Endothelial cell of umbilical vein (primary cell): ENCODE results near the gene PTGFRN. TPM values are rescaled to one million over a fixed set of nuclear protein-coding genes. Genes with fewer than 3 reads are reported as not detected.

ENCODE experiments used
- BruUV-seq: library from RNA; stranded (reverse); fragments of 400-500 nt; replicated peaks from 2 replicates; lab custom pipeline; 2021; lab: Mats Ljungman, UMichigan
- CTCF ChIA-PET: fragments of 300-600, 350-600 bp; sonication (Branson Sonifier 250); formaldehyde crosslinking; loops from one replicate; lab custom pipeline; 2021; ENCODE audit warnings: antibody characterized with exemption, inconsistent platforms; lab: Charles Lee
- POLR2A ChIA-PET: fragments of 300-600, 350-600 bp; sonication (Branson Sonifier 250); formaldehyde crosslinking; loops from one replicate; lab custom pipeline; 2021; ENCODE audit warnings: antibody characterized with exemption, inconsistent platforms; lab: Charles Lee
- DNase-seq: peaks from one replicate; pipeline ENCODE4 v3.0.0-alpha.2; 2011; ENCODE audit warnings: low read depth, low spot score
- FAIRE-seq: peaks from 2 replicates; lab custom pipeline; 2011; peaks lifted over from hg19 to GRCh38; lab: Jason Lieb, UNC
- H2AFZ ChIP-seq: 2 replicates; pipeline ENCODE4 v1.6.0; 2012; ENCODE audit warnings: low read depth, low read length, control low read depth, inconsistent platforms
- H3K27ac ChIP-seq: 2 replicates; pipeline ENCODE4 v1.5.1; 2011; ENCODE audit warnings: low read depth, mild to moderate bottlenecking, control low read depth, low read length, moderate library complexity; ENCODE audit not compliant: insufficient read depth
- H3K27me3 ChIP-seq, 2 experiments: 2 replicates each; pipeline versions ENCODE4 v1.6.0 to v1.6.1; 2011; ENCODE audit warnings: low read length in 2 of 2, mixed read lengths in 1 of 2; ENCODE audit not compliant: control insufficient read depth in 2 of 2, insufficient read depth in 2 of 2
- H3K36me3 ChIP-seq, 2 experiments: 2 replicates in 1 of 2; 3 replicates in 1 of 2; pipeline ENCODE4 v1.5.1; 2011; ENCODE audit warnings: low read length in 2 of 2, mild to moderate bottlenecking in 1 of 2, moderate library complexity in 1 of 2; ENCODE audit not compliant: control insufficient read depth in 2 of 2, insufficient read depth in 2 of 2; ENCODE audit errors: extremely low read depth in 1 of 2
- H3K4me1 ChIP-seq: 3 replicates; pipeline ENCODE4 v1.5.1; 2011; ENCODE audit warnings: mild to moderate bottlenecking, low read length; ENCODE audit not compliant: control insufficient read depth, insufficient read depth; ENCODE audit errors: extremely low read depth
- H3K4me2 ChIP-seq: 2 replicates; pipeline ENCODE4 v1.6.1; 2011; ENCODE audit warnings: low read length, control low read depth, mixed read lengths; ENCODE audit not compliant: insufficient read depth
- H3K4me3 ChIP-seq, 3 experiments: fragments of 200-600 bp in 1 of 3; sonication (generic), shearing (Covaris generic) in 1 of 3; replicated peaks in 1 of 3; 2 replicates each; pipeline ENCODE4 v1.5.1; 2011 to 2016; ENCODE audit warnings: control low read depth in 3 of 3, low read length in 3 of 3, mild to moderate bottlenecking in 2 of 3, inconsistent platforms in 1 of 3, low read depth in 1 of 3, moderate library complexity in 1 of 3; ENCODE audit not compliant: insufficient read depth in 1 of 3
- H3K79me2 ChIP-seq: 2 replicates; pipeline ENCODE4 v1.6.0; 2012; ENCODE audit warnings: low read length, inconsistent platforms; ENCODE audit not compliant: control insufficient read depth, insufficient read depth
- H3K9ac ChIP-seq: replicated peaks from 2 replicates; pipeline ENCODE3; 2011; ENCODE audit warnings: low read length, control low read depth; ENCODE audit not compliant: insufficient read depth; ENCODE audit errors: extremely low read depth
- H3K9me1 ChIP-seq: replicated peaks from 3 replicates; pipeline ENCODE4 v1.6.0; 2011; ENCODE audit warnings: mild to moderate bottlenecking, low read length; ENCODE audit not compliant: control insufficient read depth, insufficient read depth; ENCODE audit errors: extremely low read depth
- H3K9me3 ChIP-seq: replicated peaks from 2 replicates; pipeline ENCODE4 v1.5.1; 2012; ENCODE audit warnings: low read length, inconsistent platforms; ENCODE audit not compliant: control insufficient read depth, insufficient read depth
- H4K20me1 ChIP-seq: replicated peaks from 2 replicates; pipeline ENCODE3; 2011; ENCODE audit warnings: mild to moderate bottlenecking, low read length; ENCODE audit not compliant: control insufficient read depth, insufficient read depth; ENCODE audit errors: extremely low read depth
- CTCF ChIP-seq, 2 donors: IDR thresholded peaks; 1 replicate in 1 of 2; 2 replicates in 1 of 2; pipeline ENCODE4 v1.5.1; 2011; ENCODE audit warnings: low read length in 2 of 2, mild to moderate bottlenecking in 2 of 2, moderate library complexity in 2 of 2, control low read depth in 1 of 2, inconsistent platforms in 1 of 2, low read depth in 1 of 2; ENCODE audit not compliant: insufficient read depth in 1 of 2; ENCODE audit errors: extremely low read depth in 1 of 2
- EZH2 ChIP-seq: IDR thresholded peaks from 2 replicates; pipeline ENCODE4 v1.6.1; 2012; ENCODE audit warnings: borderline replicate concordance, low read depth, mild to moderate bottlenecking, moderate library complexity, low read length, inconsistent platforms; ENCODE audit not compliant: severe bottlenecking
- FOS ChIP-seq: IDR thresholded peaks from 2 replicates; pipeline ENCODE4 v1.6.1; 2011; ENCODE audit warnings: mild to moderate bottlenecking, low read length, moderate library complexity, borderline replicate concordance; ENCODE audit not compliant: insufficient read depth
- GATA2 ChIP-seq: IDR thresholded peaks from 2 replicates; pipeline ENCODE4 v1.7.0; 2011; ENCODE audit warnings: low read depth, mild to moderate bottlenecking, moderate library complexity, mixed read lengths, low read length; ENCODE audit not compliant: insufficient read length, insufficient read depth
- JUN ChIP-seq: IDR thresholded peaks from 2 replicates; pipeline ENCODE4 v1.6.1; 2011; ENCODE audit warnings: borderline replicate concordance, low read depth; ENCODE audit not compliant: insufficient read length, insufficient read depth
- MAX ChIP-seq: IDR thresholded peaks from 2 replicates; pipeline ENCODE4 v1.6.1; 2011; ENCODE audit not compliant: insufficient read depth, insufficient read length
- MYC ChIP-seq: IDR thresholded peaks from one replicate; pipeline ENCODE4 v1.6.1; 2011; ENCODE audit warnings: mild to moderate bottlenecking, low read depth, low read length
- POLR2A ChIP-seq: IDR thresholded peaks from 2 replicates; pipeline ENCODE4 v1.6.1; 2012; ENCODE audit warnings: low read depth, mild to moderate bottlenecking, control low read depth, low read length
- POLR2AphosphoS5 ChIP-seq: IDR thresholded peaks from 2 replicates; pipeline ENCODE4 v1.6.1; 2012; ENCODE audit warnings: low read depth, mild to moderate bottlenecking, control low read depth, low read length, moderate library complexity; ENCODE audit not compliant: insufficient read depth
- dilution Hi-C: fragments of 300-500 bp; cut with MboI; formaldehyde crosslinking; loops from one replicate; pipeline ENCODE4 v1.15.0; 2019; ENCODE audit warnings: low sequenced_read_pairs; ENCODE audit not compliant: extremely low pct_ligation_motif_present
- intact Hi-C: fragments of 100-400 bp; cut with micrococcal nuclease; formaldehyde crosslinking; loops from one replicate; pipeline ENCODE4 v1.10.0; 2022
- polyA plus RNA-seq, 4 experiments: library from polyadenylated mRNA; depleted of rRNA in 3 of 4; stranded (reverse) in 3 of 4; unstranded in 1 of 4; fragments of >200 nt; gene quantifications; 2 replicates each; pipeline versions ENCODE4 v1.2.1 to v1.2.3, GENCODE V29; 2011 to 2012; ENCODE audit warnings: missing spikeins in 1 of 4
- total RNA-seq: library from RNA; stranded (reverse); gene quantifications from 2 replicates; pipeline ENCODE4 v1.2.3, GENCODE V29; 2021

PTGFRN gene
- total and polyA plus RNA-seq, 2 donors (not counting 3 experiments of a cell fraction or from before 2014, with no cell fraction given), result 39.6 to 60.7 TPM

- Histone ChIP-seq H3K9me1 (no peaks in the 10 kb centered on the region), H2AFZ (no peak overlapping the region), H3K27me3 (no peaks in the 10 kb centered on the region), H3K36me3 (peaks cover 0 to 2% of the 10 kb centered on the region in 2 experiments), H4K20me1 (no peaks in the 10 kb centered on the region), H3K27ac (no peak overlapping the region), H3K9me3 (no peaks in the 10 kb centered on the region), H3K9ac (no peak overlapping the region), H3K4me1 (no peaks in the 10 kb centered on the region), H3K4me2 (no peak overlapping the region), H3K4me3 (no peak overlapping the region), H3K79me2 (no peaks in the 10 kb centered on the region)
- ChIA-PET POLR2A (no interaction called here), CTCF (no interaction called here)
- intact Hi-C loops, result no loop called here
- dilution Hi-C loops, result no loop called here
- no peak for TF ChIP-seq FOS
- TF ChIP-seq JUN, result no peak
- TF ChIP-seq MYC, result no peak
- TF ChIP-seq GATA2, result no peak
- TF ChIP-seq CTCF (IDR thresholded peaks at IDR 0.05; ENCODE audit: extremely low read depth in 1 of 2, insufficient read depth in 1 of 2, low read depth in 1 of 2, low read length in 2 of 2), result no peak
- TF ChIP-seq POLR2A, result no peak
- no peak for TF ChIP-seq MAX
- no peak for TF ChIP-seq EZH2
- no peak for TF ChIP-seq POLR2AphosphoS5
- BruUV-seq, result no TSS peak
- no peak for DNase-seq
- FAIRE-seq, result no peak
These were observed 57.1 kb downstream of the PTGFRN start for GRCh38 chr1:116966791-116967190.
